ENCODE results near the gene IQGAP2.

- TF ChIP-seq, protein P1, sequence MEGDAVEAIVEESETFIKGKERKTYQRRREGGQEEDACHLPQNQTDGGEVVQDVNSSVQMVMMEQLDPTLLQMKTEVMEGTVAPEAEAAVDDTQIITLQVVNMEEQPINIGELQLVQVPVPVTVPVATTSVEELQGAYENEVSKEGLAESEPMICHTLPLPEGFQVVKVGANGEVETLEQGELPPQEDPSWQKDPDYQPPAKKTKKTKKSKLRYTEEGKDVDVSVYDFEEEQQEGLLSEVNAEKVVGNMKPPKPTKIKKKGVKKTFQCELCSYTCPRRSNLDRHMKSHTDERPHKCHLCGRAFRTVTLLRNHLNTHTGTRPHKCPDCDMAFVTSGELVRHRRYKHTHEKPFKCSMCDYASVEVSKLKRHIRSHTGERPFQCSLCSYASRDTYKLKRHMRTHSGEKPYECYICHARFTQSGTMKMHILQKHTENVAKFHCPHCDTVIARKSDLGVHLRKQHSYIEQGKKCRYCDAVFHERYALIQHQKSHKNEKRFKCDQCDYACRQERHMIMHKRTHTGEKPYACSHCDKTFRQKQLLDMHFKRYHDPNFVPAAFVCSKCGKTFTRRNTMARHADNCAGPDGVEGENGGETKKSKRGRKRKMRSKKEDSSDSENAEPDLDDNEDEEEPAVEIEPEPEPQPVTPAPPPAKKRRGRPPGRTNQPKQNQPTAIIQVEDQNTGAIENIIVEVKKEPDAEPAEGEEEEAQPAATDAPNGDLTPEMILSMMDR (IDR thresholded peaks at IDR 0.05) = no peak
- no peak for TF ChIP-seq EP300 (IDR thresholded peaks at IDR 0.05)
These were observed 129.9 kb downstream of the IQGAP2 start for GRCh38 chr5:76532973-76533372.
